Measurements from ENCODE around the gene UVRAG.

The UVRAG gene

DNA sequence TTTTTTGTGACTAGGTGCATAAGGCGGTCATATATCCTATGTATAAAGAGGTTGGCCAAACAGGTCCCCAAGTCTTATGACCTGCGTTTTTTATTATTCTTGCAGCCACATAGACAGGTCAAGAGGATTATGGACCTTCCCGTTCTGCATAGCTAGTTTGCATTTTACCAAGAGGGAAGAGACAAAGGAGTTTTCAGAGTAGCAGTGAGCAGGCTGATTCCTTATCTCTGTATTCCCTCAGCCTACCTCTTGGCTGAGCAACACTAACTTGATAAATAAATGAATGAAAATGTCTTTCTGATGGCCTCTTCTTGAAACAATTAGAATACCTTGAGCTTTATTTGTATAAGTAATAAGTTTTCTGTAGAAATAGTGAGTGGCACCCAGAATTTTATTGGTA lies 210.8 kb downstream of the UVRAG start:
- H4K8ac ChIP-seq (ENCODE audit: low read length), result no peak overlapping the region
- no peak overlapping the region for H3K9ac ChIP-seq (ENCODE audit: low read length)
- no peak overlapping the region for H3K23ac ChIP-seq (ENCODE audit: low read length in 2 of 2)
- peaks cover 12% of the 10 kb centered on the region for H3K9me3 ChIP-seq (ENCODE audit: control insufficient read depth, low read length)
- no peak overlapping the region for H3K4ac ChIP-seq (ENCODE audit: low read depth in 1 of 2, low read length in 2 of 2)
- H3K4me2 ChIP-seq (ENCODE audit: low read length, poor library complexity, severe bottlenecking), result no peak overlapping the region
- H2BK120ac ChIP-seq (ENCODE audit: low read depth, low read length), result no peak overlapping the region
- H2AFZ ChIP-seq (ENCODE audit: low read depth, low read length), result no peak overlapping the region
- H2BK15ac ChIP-seq (ENCODE audit: low read depth, poor library complexity, severe bottlenecking), result no peak overlapping the region
- no peak overlapping the region for H3K4me3 ChIP-seq (ENCODE audit: insufficient read depth in 1 of 2, low read depth in 1 of 2, low read length in 2 of 2)
- over 99% methylated on average over 3 of the region's 3 CpGs for WGBS
- H3K4me1 ChIP-seq (ENCODE audit: control insufficient read depth, insufficient read depth, low read depth, low read length), result no peaks in the 10 kb centered on the region
- no peak overlapping the region for H3K14ac ChIP-seq (ENCODE audit: low read length in 2 of 2)
- H2AK5ac ChIP-seq (ENCODE audit: low read length, severe bottlenecking), result peak overlapping the region; percentile 64
- H3K79me1 ChIP-seq (replicated peaks; ENCODE audit: low read length, poor library complexity, severe bottlenecking), result peaks cover 4% of the 10 kb centered on the region
- H3K27ac ChIP-seq (ENCODE audit: low read length, poor library complexity, severe bottlenecking), result peak overlapping the region; percentile 93
- H3K36me3 ChIP-seq (ENCODE audit: control insufficient read depth in 1 of 2, insufficient read depth in 2 of 2, low read depth in 1 of 2, low read length in 2 of 2), result peaks cover 1 to 3% of the 10 kb centered on the region in 2 experiments
- H2BK5ac ChIP-seq (ENCODE audit: low read depth, low read length, poor library complexity, severe bottlenecking), result no peak overlapping the region
- H3K27me3 ChIP-seq (ENCODE audit: control insufficient read depth in 1 of 2, insufficient read depth in 1 of 2, low read length in 2 of 2), result no peaks in the 10 kb centered on the region
- no peak overlapping the region for H3K18ac ChIP-seq (ENCODE audit: low read depth in 1 of 2, low read length in 2 of 2)
- no peak for DNase-seq
- H4K91ac ChIP-seq (ENCODE audit: low read length), result no peak overlapping the region
- no peak overlapping the region for H2BK12ac ChIP-seq (ENCODE audit: low read length in 2 of 2)

GRCh38 chr11:76026281-76026680 lies 211.3 kb downstream of the UVRAG start:
- Histone ChIP-seq H3K4me1 (ENCODE audit: control insufficient read depth, insufficient read depth, low read depth, low read length) (no peaks in the 10 kb centered on the region), H3K4me2 (ENCODE audit: low read length, poor library complexity, severe bottlenecking) (no peak overlapping the region), H2BK5ac (ENCODE audit: low read depth, low read length, poor library complexity, severe bottlenecking) (no peak overlapping the region), H3K36me3 (ENCODE audit: control insufficient read depth in 1 of 2, insufficient read depth in 2 of 2, low read depth in 1 of 2, low read length in 2 of 2) (peaks cover 0 to 3% of the 10 kb centered on the region in 2 experiments), H4K8ac (ENCODE audit: low read length) (no peak overlapping the region), H3K9ac (ENCODE audit: low read length) (no peak overlapping the region), H3K14ac (ENCODE audit: low read length in 2 of 2) (no peak overlapping the region), H3K23ac (ENCODE audit: low read length in 2 of 2) (no peak overlapping the region), H2BK15ac (ENCODE audit: low read depth, poor library complexity, severe bottlenecking) (no peak overlapping the region), H3K27ac (ENCODE audit: low read length, poor library complexity, severe bottlenecking) (peak overlapping the region; percentile 18), H3K9me3 (ENCODE audit: control insufficient read depth, low read length) (peaks cover 12% of the 10 kb centered on the region), H4K91ac (ENCODE audit: low read length) (no peak overlapping the region), H3K4ac (ENCODE audit: low read depth in 1 of 2, low read length in 2 of 2) (no peak overlapping the region), H3K4me3 (ENCODE audit: insufficient read depth in 1 of 2, low read depth in 1 of 2, low read length in 2 of 2) (no peak overlapping the region), H3K27me3 (ENCODE audit: control insufficient read depth in 1 of 2, insufficient read depth in 1 of 2, low read length in 2 of 2) (no peaks in the 10 kb centered on the region), H2BK120ac (ENCODE audit: low read depth, low read length) (no peak overlapping the region), H2AFZ (ENCODE audit: low read depth, low read length) (no peak overlapping the region), H2AK5ac (ENCODE audit: low read length, severe bottlenecking) (no peak overlapping the region), H3K18ac (ENCODE audit: low read depth in 1 of 2, low read length in 2 of 2) (no peak overlapping the region), H3K79me1 (replicated peaks; ENCODE audit: low read length, poor library complexity, severe bottlenecking) (peaks cover 4% of the 10 kb centered on the region), H2BK12ac (ENCODE audit: low read length in 2 of 2) (no peak overlapping the region)
- DNase-seq, result no peak

GRCh38 chr11:76026862-76027261 lies 211.9 kb downstream of the UVRAG start:
- Histone ChIP-seq H3K4ac (ENCODE audit: low read depth in 1 of 2, low read length in 2 of 2) (no peak overlapping the region), H3K14ac (ENCODE audit: low read length in 2 of 2) (no peak overlapping the region), H3K4me3 (ENCODE audit: insufficient read depth in 1 of 2, low read depth in 1 of 2, low read length in 2 of 2) (no peak overlapping the region), H2AK5ac (ENCODE audit: low read length, severe bottlenecking) (no peak overlapping the region), H2BK120ac (ENCODE audit: low read depth, low read length) (no peak overlapping the region), H3K23ac (ENCODE audit: low read length in 2 of 2) (no peak overlapping the region), H3K18ac (ENCODE audit: low read depth in 1 of 2, low read length in 2 of 2) (no peak overlapping the region), H4K8ac (ENCODE audit: low read length) (no peak overlapping the region), H3K27ac (ENCODE audit: low read length, poor library complexity, severe bottlenecking) (peak overlapping the region; percentile 22), H3K9ac (ENCODE audit: low read length) (no peak overlapping the region), H3K79me1 (replicated peaks; ENCODE audit: low read length, poor library complexity, severe bottlenecking) (peaks cover 2% of the 10 kb centered on the region), H3K4me2 (ENCODE audit: low read length, poor library complexity, severe bottlenecking) (no peak overlapping the region), H2BK5ac (ENCODE audit: low read depth, low read length, poor library complexity, severe bottlenecking) (no peak overlapping the region), H2BK12ac (ENCODE audit: low read length in 2 of 2) (no peak overlapping the region), H2BK15ac (ENCODE audit: low read depth, poor library complexity, severe bottlenecking) (no peak overlapping the region), H4K91ac (ENCODE audit: low read length) (no peak overlapping the region), H3K36me3 (ENCODE audit: control insufficient read depth in 1 of 2, insufficient read depth in 2 of 2, low read depth in 1 of 2, low read length in 2 of 2) (peaks cover 0 to 3% of the 10 kb centered on the region in 2 experiments), H3K27me3 (ENCODE audit: control insufficient read depth in 1 of 2, insufficient read depth in 1 of 2, low read length in 2 of 2) (no peaks in the 10 kb centered on the region), H3K9me3 (ENCODE audit: control insufficient read depth, low read length) (peaks cover 12% of the 10 kb centered on the region), H2AFZ (ENCODE audit: low read depth, low read length) (no peak overlapping the region), H3K4me1 (ENCODE audit: control insufficient read depth, insufficient read depth, low read depth, low read length) (no peaks in the 10 kb centered on the region)
- WGBS, result no CpG with 5 or more reads among the region's 1 CpG
- no peak for DNase-seq

DNA sequence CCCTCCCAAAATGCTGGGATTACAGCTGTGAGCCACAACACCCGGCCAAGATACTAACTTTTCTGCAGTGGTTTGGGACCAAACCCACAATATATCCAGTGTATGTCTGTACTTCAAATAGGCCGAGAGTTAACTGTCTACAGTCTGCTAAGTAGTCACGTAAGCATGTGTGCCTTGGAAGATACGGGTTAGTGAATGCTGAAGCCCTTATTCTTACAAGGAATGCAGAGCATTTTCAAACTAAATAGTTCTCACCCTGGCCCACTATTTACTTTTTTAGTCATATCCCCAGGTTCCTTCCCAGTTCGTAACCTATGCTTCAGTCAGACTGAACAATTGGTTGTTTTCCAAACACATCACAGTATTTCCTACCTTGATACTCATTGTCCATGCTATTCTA lies 215.3 kb downstream of the UVRAG start:
- 86% methylated on average over 5 of the region's 5 CpGs for WGBS
- no peak for DNase-seq
- H3K36me3 ChIP-seq (ENCODE audit: control insufficient read depth in 1 of 2, insufficient read depth in 2 of 2, low read depth in 1 of 2, low read length in 2 of 2), result peaks cover 0 to 3% of the 10 kb centered on the region in 2 experiments
- H3K9me3 ChIP-seq (ENCODE audit: control insufficient read depth, low read length), result peaks cover 7% of the 10 kb centered on the region
- H2BK15ac ChIP-seq (ENCODE audit: low read depth, poor library complexity, severe bottlenecking), result no peak overlapping the region
- no peak overlapping the region for H3K23ac ChIP-seq (ENCODE audit: low read length in 2 of 2)
- no peak overlapping the region for H2BK5ac ChIP-seq (ENCODE audit: low read depth, low read length, poor library complexity, severe bottlenecking)
- H3K4ac ChIP-seq (ENCODE audit: low read depth in 1 of 2, low read length in 2 of 2), result no peak overlapping the region
- no peak overlapping the region for H2BK12ac ChIP-seq (ENCODE audit: low read length in 2 of 2)
- H2AK5ac ChIP-seq (ENCODE audit: low read length, severe bottlenecking), result no peak overlapping the region
- no peak overlapping the region for H3K4me2 ChIP-seq (ENCODE audit: low read length, poor library complexity, severe bottlenecking)
- H3K4me3 ChIP-seq (ENCODE audit: insufficient read depth in 1 of 2, low read depth in 1 of 2, low read length in 2 of 2), result no peak overlapping the region
- no peaks in the 10 kb centered on the region for H3K4me1 ChIP-seq (ENCODE audit: control insufficient read depth, insufficient read depth, low read depth, low read length)
- no peaks in the 10 kb centered on the region for H3K27me3 ChIP-seq (ENCODE audit: control insufficient read depth in 1 of 2, insufficient read depth in 1 of 2, low read length in 2 of 2)
- no peak overlapping the region for H4K8ac ChIP-seq (ENCODE audit: low read length)
- H3K79me1 ChIP-seq (replicated peaks; ENCODE audit: low read length, poor library complexity, severe bottlenecking), result peaks cover 3% of the 10 kb centered on the region
- H3K9ac ChIP-seq (ENCODE audit: low read length), result no peak overlapping the region
- no peak overlapping the region for H2BK120ac ChIP-seq (ENCODE audit: low read depth, low read length)
- no peak overlapping the region for H4K91ac ChIP-seq (ENCODE audit: low read length)
- no peak overlapping the region for H2AFZ ChIP-seq (ENCODE audit: low read depth, low read length)
- no peak overlapping the region for H3K18ac ChIP-seq (ENCODE audit: low read depth in 1 of 2, low read length in 2 of 2)
- peak overlapping the region; percentile 86 for H3K27ac ChIP-seq (ENCODE audit: low read length, poor library complexity, severe bottlenecking)
- no peak overlapping the region for H3K14ac ChIP-seq (ENCODE audit: low read length in 2 of 2)

Measured in mesenchymal stem cell (in vitro differentiated cells and primary cell).